K562 (cell line): ENCODE measurements around the gene DLGAP1. TPM values are rescaled to one million over a fixed set of nuclear protein-coding genes. Genes with fewer than 3 reads are reported as not detected.

Source experiments
- ATAC-seq: fragments of 200-7000 bp; cut with Tn5 transposase; 3 replicates; pipeline ENCODE4 v1.9.1; 2020; ENCODE audit warnings: moderate library complexity
- BruUV-seq: library from RNA; stranded (reverse); fragments of 400-500 nt; replicated peaks from 2 replicates; lab custom pipeline; 2021; lab: Mats Ljungman, UMichigan
- CTCF ChIA-PET: fragments of 300-600 bp; formaldehyde crosslinking; extraction: SDS; loops from one replicate; lab custom pipeline; 2021; ENCODE audit warnings: low intra/inter-chr PET ratio; lab: Yijun Ruan, JAX
- POLR2A ChIA-PET: fragments of 300-600, 350-650 bp; sonication (Branson Sonifier 250); formaldehyde crosslinking; extraction: SDS; loops from one replicate; lab custom pipeline; 2021; ENCODE audit warnings: antibody characterized with exemption, inconsistent platforms; lab: Yijun Ruan, JAX
- DNase-seq, 4 experiments: peaks; one replicate each; pipeline versions ENCODE4 v3.0.0 to v3.0.0-alpha.2; 2011 to 2018; ENCODE audit warnings: low spot score in 3 of 4, mixed read lengths in 3 of 4; ENCODE audit errors: extremely low read depth in 1 of 4
- FAIRE-seq: peaks from 2 replicates; lab custom pipeline; 2011; peaks lifted over from hg19 to GRCh38; lab: Jason Lieb, UNC
- H2AFZ ChIP-seq: 2 replicates; pipeline ENCODE4 v1.6.0; 2011; ENCODE audit warnings: low read depth, low read length, control low read depth, inconsistent platforms
- H3K27ac ChIP-seq: fragments of 200-600 bp; 3 replicates; pipeline ENCODE4 v1.8.0; 2011; ENCODE audit warnings: low read depth, mild to moderate bottlenecking, control low read depth, inconsistent platforms, low read length, moderate library complexity, mixed read lengths; ENCODE audit errors: extremely low read depth
- H3K27me3 ChIP-seq, 2 experiments: fragments of 300-600 bp in 1 of 2; 2 replicates in 1 of 2; 3 replicates in 1 of 2; pipeline versions ENCODE4 v1.6.0 to v1.8.0; 2011; ENCODE audit warnings: inconsistent platforms in 2 of 2, low read length in 2 of 2, mild to moderate bottlenecking in 1 of 2, mixed read lengths in 1 of 2, moderate library complexity in 1 of 2; ENCODE audit not compliant: control insufficient read depth in 2 of 2, insufficient read depth in 2 of 2
- H3K36me3 ChIP-seq: fragments of 300-600 bp; 3 replicates; pipeline ENCODE4 v1.8.0; 2011; ENCODE audit warnings: mild to moderate bottlenecking, low read length, inconsistent platforms; ENCODE audit not compliant: control insufficient read depth, insufficient read depth
- H3K4me1 ChIP-seq, 2 experiments: fragments of 200-600 bp in 1 of 2; replicated peaks in 1 of 2; 2 replicates in 1 of 2; 3 replicates in 1 of 2; pipeline versions ENCODE4 v1.5.1 to v1.8.0; 2011; ENCODE audit warnings: inconsistent platforms in 2 of 2, low read length in 2 of 2, mild to moderate bottlenecking in 1 of 2, mixed read lengths in 1 of 2, moderate library complexity in 1 of 2; ENCODE audit not compliant: control insufficient read depth in 2 of 2, insufficient read depth in 2 of 2
- H3K4me2 ChIP-seq: 2 replicates; pipeline ENCODE4 v1.6.1; 2011; ENCODE audit warnings: low read length, control low read depth, inconsistent platforms, mixed read lengths; ENCODE audit not compliant: insufficient read depth
- H3K4me3 ChIP-seq: fragments of 200-600 bp; sonication (generic), shearing (Covaris generic); 2 replicates; pipeline ENCODE4 v1.5.1; 2016; ENCODE audit warnings: control low read depth, inconsistent platforms
- H3K79me2 ChIP-seq: fragments of 200-600 bp; 3 replicates; pipeline ENCODE4 v1.8.0; 2011; ENCODE audit warnings: low read length, inconsistent platforms; ENCODE audit not compliant: control insufficient read depth, insufficient read depth
- H3K9ac ChIP-seq, 2 experiments: 2 replicates each; pipeline versions ENCODE4 v1.6.0 to v1.6.1; 2011; ENCODE audit warnings: low read depth in 2 of 2, low read length in 2 of 2, control low read depth in 1 of 2, inconsistent platforms in 1 of 2, mild to moderate bottlenecking in 1 of 2, mixed read lengths in 1 of 2; ENCODE audit not compliant: insufficient read depth in 1 of 2
- H3K9me1 ChIP-seq: one replicate; pipeline ENCODE4 v1.6.0; 2011; ENCODE audit warnings: inconsistent platforms, mild to moderate bottlenecking, low read length, moderate library complexity; ENCODE audit not compliant: control insufficient read depth, insufficient read depth
- H3K9me3 ChIP-seq: replicated peaks from 2 replicates; pipeline ENCODE4 v1.5.1; 2011; ENCODE audit warnings: low read depth, low read length, inconsistent platforms; ENCODE audit not compliant: control insufficient read depth, insufficient read depth
- H4K20me1 ChIP-seq: replicated peaks from 2 replicates; pipeline ENCODE4 v1.6.1; 2011; ENCODE audit warnings: low read length, inconsistent platforms, mixed read lengths; ENCODE audit not compliant: control insufficient read depth, insufficient read depth
- ARID2 ChIP-seq: fragments of 450-650 bp; IDR thresholded peaks from 2 replicates; pipeline ENCODE4 v1.6.1; 2017; ENCODE audit warnings: antibody characterized with exemption, mild to moderate bottlenecking
- C11orf30 ChIP-seq: fragments of 450-650 bp; IDR thresholded peaks from 2 replicates; pipeline ENCODE4 v1.6.1; 2016; ENCODE audit warnings: low read depth, mild to moderate bottlenecking
- CBFA2T2 ChIP-seq: fragments of 450-650 bp; conservative IDR thresholded peaks from 2 replicates; pipeline ENCODE4 v1.6.1; 2017; ENCODE audit warnings: mild to moderate bottlenecking
- ETV6 ChIP-seq, 3 experiments: fragments of 150-350 bp in 1 of 3; sonication (generic) in 1 of 3; formaldehyde crosslinking in 1 of 3; IDR thresholded peaks; 2 replicates each; pipeline versions ENCODE4 v1.6.1 to v1.8.0; 2014 to 2022; ENCODE audit warnings: borderline replicate concordance in 2 of 3, low read depth in 2 of 3, antibody characterized with exemption in 1 of 3, low read length in 1 of 3, mild to moderate bottlenecking in 1 of 3, missing genetic modification reagents in 1 of 3
- FOXJ2 ChIP-seq: fragments of 200-800 bp; sonication (Bioruptor generic); IDR thresholded peaks from 2 replicates; pipeline ENCODE4 v1.6.1; 2016; ENCODE audit warnings: missing genetic modification characterization, missing compliant biosample characterization
- GTF2E2 ChIP-seq: fragments of 200-800 bp; sonication (Bioruptor generic); IDR thresholded peaks from 2 replicates; pipeline ENCODE4 v1.6.1; 2016; ENCODE audit warnings: missing genetic modification characterization, missing compliant biosample characterization
- HDAC1 ChIP-seq, 2 experiments: fragments of 450-650 bp; IDR thresholded peaks; 2 replicates each; pipeline ENCODE4 v1.6.1; 2016 to 2017; ENCODE audit warnings: inconsistent platforms in 1 of 2, mild to moderate bottlenecking in 1 of 2, moderate library complexity in 1 of 2
- HOXB6 ChIP-seq: fragments of 250-450 bp; sonication (Bioruptor Pico); IDR thresholded peaks from 2 replicates; pipeline ENCODE4 v1.5.1; 2022; ENCODE audit warnings: mild to moderate bottlenecking, borderline replicate concordance
- KDM4B ChIP-seq, 2 experiments: fragments of 450-650 bp in 1 of 2; sonication (generic) in 1 of 2; IDR thresholded peaks; 2 replicates each; pipeline ENCODE4 v1.6.1; 2016 to 2017; ENCODE audit warnings: borderline replicate concordance in 2 of 2, antibody characterized with exemption in 1 of 2, low read depth in 1 of 2, mild to moderate bottlenecking in 1 of 2
- MAFF ChIP-seq: IDR thresholded peaks from 2 replicates; pipeline ENCODE4 v1.6.1; 2012; ENCODE audit warnings: low read length, improper control_type of control experiment
- MAFG ChIP-seq: fragments of 450-650 bp; conservative IDR thresholded peaks from 2 replicates; pipeline ENCODE4 v1.6.1; 2016; ENCODE audit warnings: missing genetic modification characterization, missing compliant biosample characterization
- MAFK ChIP-seq: IDR thresholded peaks from 2 replicates; pipeline ENCODE4 v1.6.1; 2011; ENCODE audit warnings: low read length, improper control_type of control experiment
- MYNN ChIP-seq, 2 experiments: sonication (generic); formaldehyde crosslinking in 1 of 2; IDR thresholded peaks; 2 replicates each; pipeline versions ENCODE4 v1.5.0 to v1.6.1; 2016 to 2020; ENCODE audit warnings: antibody characterized with exemption in 1 of 2, missing genetic modification reagents in 1 of 2
- NFATC3 ChIP-seq: fragments of 450-650 bp; IDR thresholded peaks from 2 replicates; pipeline ENCODE4 v1.6.1; 2017; ENCODE audit warnings: mild to moderate bottlenecking
- NR1H2 ChIP-seq: sonication (generic); formaldehyde crosslinking; IDR thresholded peaks from 2 replicates; pipeline ENCODE4 v1.4.0; 2020; ENCODE audit warnings: mild to moderate bottlenecking, missing genetic modification reagents
- RFX1 ChIP-seq: fragments of 450-650 bp; IDR thresholded peaks from 2 replicates; pipeline ENCODE4 v1.6.1; 2016; ENCODE audit warnings: mild to moderate bottlenecking, moderate library complexity
- ZNF384 ChIP-seq: IDR thresholded peaks from 2 replicates; pipeline ENCODE4 v1.6.1; 2012; ENCODE audit warnings: low read depth, low read length, improper control_type of control experiment
- ZNF695 ChIP-seq: fragments of 450-650 bp; formaldehyde crosslinking; IDR thresholded peaks from 2 replicates; pipeline ENCODE4 v1.4.0; 2020; ENCODE audit warnings: mild to moderate bottlenecking, moderate library complexity
- WGBS: fragments of 100-300 bp; shearing (Covaris generic); methylation state at CpG from one replicate; pipeline ENCODE4 v1.1.6; 2016; ENCODE audit warnings: low coverage, mixed read lengths; ENCODE audit not compliant: insufficient coverage; ENCODE audit errors: missing lambda C conversion rate; 5-methylcytosine and 5-hydroxymethylcytosine counted together
- in situ Hi-C: fragments of 300-500 bp; cut with MboI; formaldehyde crosslinking; loops from 4 replicates; pipeline ENCODE4 v1.15.0; 2018; ENCODE audit warnings: inconsistent platforms, mixed read lengths
- intact Hi-C: fragments of 100-400 bp; cut with micrococcal nuclease; formaldehyde crosslinking; loops from 2 replicates; pipeline ENCODE4 v1.14.2; 2022
- polyA plus RNA-seq, 8 experiments: library from polyadenylated mRNA; depleted of rRNA in 4 of 8; stranded (reverse) in 5 of 8; unstranded in 3 of 8; fragments of >200 nt; fragmentation: Nextera tagmentation in 2 of 8; fragmentation: Illumina TruSeq in 1 of 8; extraction: Ambion mirVana in 2 of 8; extraction: Trizol in 1 of 8; gene quantifications; 2 replicates each; pipeline versions ENCODE4 v1.2.1 to v1.2.3, GENCODE V29; 2011 to 2014; ENCODE audit warnings: inconsistent platforms in 1 of 8, missing spikeins in 1 of 8
- total RNA-seq, 7 experiments: library from RNA; depleted of rRNA in 6 of 7; stranded (reverse); fragments of >200 nt in 6 of 7; fragmentation: Illumina TruSeq in 2 of 7; extraction: Trizol in 2 of 7; gene quantifications; 2 replicates each; pipeline versions ENCODE4 v1.2.1 to v1.2.3, GENCODE V29; 2011 to 2021; ENCODE audit warnings: low replicate concordance in 1 of 7
- TF ChIP-seq, protein P1 (sequence below): fragments of 200-800 bp; sonication (Bioruptor generic); IDR thresholded peaks from 2 replicates; pipeline ENCODE4 v1.6.1; 2017; ENCODE audit warnings: missing genetic modification characterization, missing compliant biosample characterization
- TF ChIP-seq, protein P2 (sequence below): sonication (generic); formaldehyde crosslinking; IDR thresholded peaks from 2 replicates; pipeline ENCODE4 v1.5.0; 2020; ENCODE audit warnings: missing genetic modification reagents
- TF ChIP-seq, protein P3 (sequence below): fragments of 450-650 bp; IDR thresholded peaks from 2 replicates; pipeline ENCODE4 v1.6.1; 2017; ENCODE audit warnings: mild to moderate bottlenecking, moderate library complexity

Gene DLGAP1
- total and polyA plus RNA-seq, 9 of the 15 experiments (the other 6 are each of a cell fraction or from before 2014, with no cell fraction given) = 0.04 to 0.22 (median 0.08) TPM

DNA sequence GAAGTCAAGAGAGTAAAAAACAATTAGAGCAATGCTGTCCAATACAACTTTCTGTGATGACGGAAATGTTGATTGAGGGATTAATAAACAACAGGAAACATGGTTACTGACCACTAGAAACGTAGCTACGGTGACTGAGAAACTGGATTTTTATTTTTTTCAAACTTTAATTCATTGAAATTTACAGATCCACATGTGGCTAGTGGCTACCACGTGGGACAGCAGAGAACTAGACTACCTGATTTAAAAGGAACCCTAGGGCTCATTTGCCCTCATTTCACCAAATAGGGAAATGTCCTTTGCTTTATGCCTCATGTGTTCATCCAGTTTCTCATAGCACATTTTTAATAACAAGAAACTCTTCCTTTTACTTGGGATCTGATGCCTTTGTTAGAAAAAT, 592.1 kb downstream of the DLGAP1 start (continued):
- TF ChIP-seq, protein P1, sequence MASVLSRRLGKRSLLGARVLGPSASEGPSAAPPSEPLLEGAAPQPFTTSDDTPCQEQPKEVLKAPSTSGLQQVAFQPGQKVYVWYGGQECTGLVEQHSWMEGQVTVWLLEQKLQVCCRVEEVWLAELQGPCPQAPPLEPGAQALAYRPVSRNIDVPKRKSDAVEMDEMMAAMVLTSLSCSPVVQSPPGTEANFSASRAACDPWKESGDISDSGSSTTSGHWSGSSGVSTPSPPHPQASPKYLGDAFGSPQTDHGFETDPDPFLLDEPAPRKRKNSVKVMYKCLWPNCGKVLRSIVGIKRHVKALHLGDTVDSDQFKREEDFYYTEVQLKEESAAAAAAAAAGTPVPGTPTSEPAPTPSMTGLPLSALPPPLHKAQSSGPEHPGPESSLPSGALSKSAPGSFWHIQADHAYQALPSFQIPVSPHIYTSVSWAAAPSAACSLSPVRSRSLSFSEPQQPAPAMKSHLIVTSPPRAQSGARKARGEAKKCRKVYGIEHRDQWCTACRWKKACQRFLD (CRISPR knock-in tag) = no peak
- TF ChIP-seq ETV6 (IDR thresholded peaks at IDR 0.05; ENCODE audit: borderline replicate concordance in 1 of 2, low read depth in 2 of 2, low read length in 1 of 2) = no peak
- TF ChIP-seq ETV6 (CRISPR knock-in tag; IDR thresholded peaks at IDR 0.05; ENCODE audit: borderline replicate concordance) = no peak
- TF ChIP-seq FOXJ2 (tag) = no peak
- no peak for TF ChIP-seq HOXB6 (CRISPR knock-in tag)
- TF ChIP-seq ZNF695 (CRISPR knock-in tag) = no peak
- TF ChIP-seq, protein P2, sequence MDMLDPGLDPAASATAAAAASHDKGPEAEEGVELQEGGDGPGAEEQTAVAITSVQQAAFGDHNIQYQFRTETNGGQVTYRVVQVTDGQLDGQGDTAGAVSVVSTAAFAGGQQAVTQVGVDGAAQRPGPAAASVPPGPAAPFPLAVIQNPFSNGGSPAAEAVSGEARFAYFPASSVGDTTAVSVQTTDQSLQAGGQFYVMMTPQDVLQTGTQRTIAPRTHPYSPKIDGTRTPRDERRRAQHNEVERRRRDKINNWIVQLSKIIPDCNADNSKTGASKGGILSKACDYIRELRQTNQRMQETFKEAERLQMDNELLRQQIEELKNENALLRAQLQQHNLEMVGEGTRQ (CRISPR knock-in tag) = no peak
- TF ChIP-seq NFATC3 = no peak
- no peak for TF ChIP-seq CBFA2T2

DNA sequence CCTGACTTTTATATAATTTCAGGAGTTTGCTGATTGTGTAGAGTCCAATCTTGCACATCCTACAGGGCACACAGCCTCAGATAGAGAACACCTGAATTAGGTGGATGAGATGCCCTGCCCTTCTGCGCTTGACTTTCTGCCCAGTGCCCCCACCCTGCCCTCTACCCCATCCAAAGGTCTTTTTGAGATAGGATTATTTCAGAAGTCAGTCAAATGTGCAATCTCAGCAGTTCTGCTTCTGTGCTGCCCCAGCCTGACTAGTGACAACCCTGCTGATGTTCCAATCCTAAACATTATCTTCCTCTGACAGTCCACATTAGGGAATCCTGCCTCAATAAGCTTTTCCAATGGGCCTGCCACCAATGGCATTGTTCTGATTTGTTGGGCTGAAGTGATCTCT, 593.6 kb downstream of the DLGAP1 start:
- H3K36me3 ChIP-seq = no peaks in the 10 kb centered on the region
- in situ Hi-C loops = no loop called here
- no TSS peak for BruUV-seq
- no peak for ATAC-seq
- ChIA-PET CTCF (no interaction called here), POLR2A (no interaction called here)
- H3K4me2 ChIP-seq = no peak overlapping the region
- no peaks in the 10 kb centered on the region for H3K79me2 ChIP-seq
- H3K27ac ChIP-seq = no peak overlapping the region
- H3K9me3 ChIP-seq = no peaks in the 10 kb centered on the region
- no peaks in the 10 kb centered on the region for H3K9me1 ChIP-seq
- intact Hi-C loops = no loop called here
- no peak overlapping the region for H3K9ac ChIP-seq
- no peak for DNase-seq
- peaks cover 0 to 8% of the 10 kb centered on the region in 2 experiments; a peak in 1 of 5 replicates for H3K27me3 ChIP-seq
- no peak overlapping the region for H3K4me3 ChIP-seq
- H2AFZ ChIP-seq = no peak overlapping the region
- no peaks in the 10 kb centered on the region for H3K4me1 ChIP-seq
- 0% methylated on average over 1 of the region's 1 CpG for WGBS
- no peak for FAIRE-seq
- H4K20me1 ChIP-seq = no peaks in the 10 kb centered on the region
- no peak for TF ChIP-seq NR1H2 (CRISPR knock-in tag)
- TF ChIP-seq, protein P3, sequence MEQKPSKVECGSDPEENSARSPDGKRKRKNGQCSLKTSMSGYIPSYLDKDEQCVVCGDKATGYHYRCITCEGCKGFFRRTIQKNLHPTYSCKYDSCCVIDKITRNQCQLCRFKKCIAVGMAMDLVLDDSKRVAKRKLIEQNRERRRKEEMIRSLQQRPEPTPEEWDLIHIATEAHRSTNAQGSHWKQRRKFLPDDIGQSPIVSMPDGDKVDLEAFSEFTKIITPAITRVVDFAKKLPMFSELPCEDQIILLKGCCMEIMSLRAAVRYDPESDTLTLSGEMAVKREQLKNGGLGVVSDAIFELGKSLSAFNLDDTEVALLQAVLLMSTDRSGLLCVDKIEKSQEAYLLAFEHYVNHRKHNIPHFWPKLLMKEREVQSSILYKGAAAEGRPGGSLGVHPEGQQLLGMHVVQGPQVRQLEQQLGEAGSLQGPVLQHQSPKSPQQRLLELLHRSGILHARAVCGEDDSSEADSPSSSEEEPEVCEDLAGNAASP = no peak
- TF ChIP-seq MAFK = peak; percentile 79
- no peak for TF ChIP-seq GTF2E2 (tag)
- no peak for TF ChIP-seq RFX1
- no peak for TF ChIP-seq ZNF384
- no peak for TF ChIP-seq KDM4B (IDR thresholded peaks at IDR 0.05; ENCODE audit: borderline replicate concordance in 2 of 2, low read depth in 1 of 2)
- TF ChIP-seq C11orf30 = peak; percentile 75
- TF ChIP-seq HDAC1 (IDR thresholded peaks at IDR 0.05) = no peak
- TF ChIP-seq MAFF = peak; percentile 78
- no peak for TF ChIP-seq ARID2
- peak; percentile 78 for TF ChIP-seq MAFG (tag)
- no peak for TF ChIP-seq MYNN (IDR thresholded peaks at IDR 0.05)
- TF ChIP-seq MYNN (CRISPR knock-in tag; IDR thresholded peaks at IDR 0.05) = no peak
